GM21528 (cell line): ENCODE data around the gene PVR.
"Not testable (repeated sequence)": the region's sequence is repeated elsewhere in the genome, so short reads cannot be mapped to it uniquely, and the experiment has no call there.

Experiments used
- ATAC-seq: cut with Tn5 transposase; IDR thresholded peaks from one replicate; pipeline ENCODE4 v1.9.1; 2021; ENCODE audit warnings: mild to moderate bottlenecking, moderate library complexity; ENCODE audit not compliant: unreplicated experiment, low FRiP score

The PVR gene

GRCh38 chr19:44617110-44617880, 26.4 kb upstream of the PVR start:
- no peak for ATAC-seq

GRCh38 chr19:44618640-44619357, 24.9 kb upstream of the PVR start:
- ATAC-seq = no peak

GRCh38 chr19:44620667-44621066, 23.0 kb upstream of the PVR start:
- no peak for ATAC-seq

GRCh38 chr19:44621367-44621766, 22.3 kb upstream of the PVR start:
- no peak for ATAC-seq

- no peak for ATAC-seq
Measured at GRCh38 chr19:44623080-44623479, 20.6 kb upstream of the PVR start.

- no peak for ATAC-seq
Measured at GRCh38 chr19:44623626-44624025, 20.1 kb upstream of the PVR start.

GRCh38 chr19:44624840-44625354, 18.8 kb upstream of the PVR start:
- ATAC-seq = no peak

- not testable (repeated sequence) for ATAC-seq
Measured at GRCh38 chr19:44625637-44626036, 18.1 kb upstream of the PVR start.

GRCh38 chr19:44626048-44626624, 17.6 kb upstream of the PVR start:
- ATAC-seq = no peak

- ATAC-seq = no peak
Measured at GRCh38 chr19:44627631-44628030, 16.1 kb upstream of the PVR start.

- no peak for ATAC-seq
Measured at GRCh38 chr19:44628793-44629192, 14.9 kb upstream of the PVR start.

- ATAC-seq = not testable (repeated sequence)
Measured at GRCh38 chr19:44631611-44632010, 12.1 kb upstream of the PVR start.

GRCh38 chr19:44634058-44634457, 9.7 kb upstream of the PVR start:
- ATAC-seq = not testable (repeated sequence)

- ATAC-seq = no peak
Measured at GRCh38 chr19:44634785-44635184, 8.9 kb upstream of the PVR start.

- no peak for ATAC-seq
Measured at GRCh38 chr19:44635581-44636438, 7.9 kb upstream of the PVR start.

- no peak for ATAC-seq
Measured at GRCh38 chr19:44636439-44637389, 7.0 kb upstream of the PVR start.

GRCh38 chr19:44637390-44637764, 6.3 kb upstream of the PVR start:
- ATAC-seq = no peak

GRCh38 chr19:44640518-44640917, 3.2 kb upstream of the PVR start:
- ATAC-seq = no peak

GRCh38 chr19:44641501-44642265, 2.0 kb upstream of the PVR start:
- ATAC-seq = no peak
